Gastrocnemius medialis (tissue), 4 donors: ENCODE results near the gene CHTF8. TPM values are rescaled to one million over a fixed set of nuclear protein-coding genes. Genes with fewer than 3 reads are reported as not detected.

Source experiments
- ATAC-seq, 2 donors: fragments of 150-250 bp; one replicate each; pipeline ENCODE4 v1.9.1; 2016
- DNase-seq, 2 donors: peaks; one replicate each; pipeline ENCODE4 v3.0.0-alpha.2; 2019
- H3K27ac ChIP-seq, 4 donors: fragments of 200-600 bp; sonication (generic); 1 replicate in 1 of 4; 2 replicates in 3 of 4; pipeline ENCODE4 v1.5.1; 2016 to 2018; ENCODE audit warnings: mild to moderate bottlenecking in 2 of 4, moderate library complexity in 1 of 4
- H3K27me3 ChIP-seq, 3 donors: fragments of 200-600 bp; sonication (generic) in 2 of 3; 1 replicate in 1 of 3; 2 replicates in 2 of 3; pipeline versions ENCODE4 v1.5.1 to v1.6.0; 2016 to 2019; ENCODE audit warnings: mild to moderate bottlenecking in 1 of 3, moderate library complexity in 1 of 3
- H3K36me3 ChIP-seq, 2 donors: fragments of 200-600 bp; sonication (generic) in 1 of 2; one replicate each; pipeline ENCODE4 v1.5.1; 2017 to 2018
- H3K4me1 ChIP-seq, 2 donors: fragments of 200-600 bp; sonication (generic) in 1 of 2; one replicate each; pipeline ENCODE4 v1.5.1; 2016 to 2017; ENCODE audit warnings: mild to moderate bottlenecking in 2 of 2
- H3K4me3 ChIP-seq, 4 donors: fragments of 200-600 bp; sonication (generic) in 3 of 4; 1 replicate in 1 of 4; 2 replicates in 3 of 4; pipeline ENCODE4 v1.5.1; 2016 to 2019; ENCODE audit warnings: mild to moderate bottlenecking in 2 of 4
- H3K9me3 ChIP-seq, 3 donors: fragments of 200-600 bp; sonication (generic) in 2 of 3; 1 replicate in 1 of 3; 2 replicates in 2 of 3; pipeline ENCODE4 v1.5.1; 2016 to 2019
- POLR2A ChIP-seq, 2 donors: fragments of 450-650 bp; IDR thresholded peaks; one replicate each; pipeline ENCODE4 v1.6.1; 2017; ENCODE audit warnings: antibody characterized with exemption in 2 of 2, mild to moderate bottlenecking in 2 of 2, moderate library complexity in 2 of 2
- in situ Hi-C, 4 donors: fragments of 200-750 bp; cut with MboI; loops; one replicate each; pipeline versions ENCODE4 v1.15.0 to v1.8.0; 2017; ENCODE audit warnings: low sequenced_read_pairs in 4 of 4
- intact Hi-C: fragments of 100-400 bp; cut with DNase I; formaldehyde crosslinking; loops from one replicate; pipeline ENCODE4 v1.15.1; 2023; ENCODE audit warnings: low total_unique reads
- total RNA-seq, 4 donors: library from RNA; depleted of rRNA; stranded (reverse); fragments of >200 nt; gene quantifications; one replicate each; pipeline versions ENCODE4 v1.1.0 to v1.2.3, GENCODE V29; 2016
- TF ChIP-seq, protein P1 (sequence below), 5 experiments: fragments of 450-650 bp in 3 of 5; fragments of 200-600 bp in 2 of 5; sonication (generic) in 2 of 5; IDR thresholded peaks in 4 of 5; conservative IDR thresholded peaks in 1 of 5; 1 replicate in 4 of 5; 2 replicates in 1 of 5; pipeline ENCODE4 v1.5.1; 2016 to 2019; ENCODE audit warnings: antibody characterized with exemption in 5 of 5, mild to moderate bottlenecking in 3 of 5, moderate library complexity in 3 of 5

Gene CHTF8
- total RNA-seq, 4 donors from 2014 or later, result 27.3 to 52.3 (median 34.8) TPM

DNA sequence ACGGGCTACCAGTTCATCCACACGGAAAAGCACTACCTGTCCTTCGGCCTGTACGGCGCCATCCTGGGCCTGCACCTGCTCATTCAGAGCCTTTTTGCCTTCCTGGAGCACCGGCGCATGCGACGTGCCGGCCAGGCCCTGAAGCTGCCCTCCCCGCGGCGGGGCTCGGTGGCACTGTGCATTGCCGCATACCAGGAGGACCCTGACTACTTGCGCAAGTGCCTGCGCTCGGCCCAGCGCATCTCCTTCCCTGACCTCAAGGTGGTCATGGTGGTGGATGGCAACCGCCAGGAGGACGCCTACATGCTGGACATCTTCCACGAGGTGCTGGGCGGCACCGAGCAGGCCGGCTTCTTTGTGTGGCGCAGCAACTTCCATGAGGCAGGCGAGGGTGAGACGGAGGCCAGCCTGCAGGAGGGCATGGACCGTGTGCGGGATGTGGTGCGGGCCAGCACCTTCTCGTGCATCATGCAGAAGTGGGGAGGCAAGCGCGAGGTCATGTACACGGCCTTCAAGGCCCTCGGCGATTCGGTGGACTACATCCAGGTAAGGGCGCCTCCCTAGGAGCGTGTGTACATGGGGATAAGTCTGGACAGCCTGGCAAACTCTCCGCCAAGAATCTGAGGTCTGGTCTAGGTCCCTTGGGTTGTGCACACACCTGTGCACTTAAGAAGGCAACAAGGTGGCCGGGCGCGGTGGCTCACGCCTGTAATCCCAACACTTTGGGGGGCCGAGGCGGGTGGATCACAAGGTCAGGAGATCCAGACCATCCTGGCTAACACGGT is 22.7 kb downstream of the CHTF8 start:
- H3K9me3 ChIP-seq, result no peaks in the 10 kb centered on the region
- intact Hi-C loops, result loop anchor here (5.0 kb wide), 1 partner anchor 207 kb away; no protein-coding TSS in a partner anchor
- ATAC-seq (no peak), DNase-seq (no peak)
- peaks cover 16 to 19% of the 10 kb centered on the region in 2 donors for H3K4me1 ChIP-seq
- in situ Hi-C loops, result loop anchor here in 2 of 4 donors (25.0 kb wide), 1 partner anchor 572 kb away; the partner anchor contains the start of gene ZFP90 (in 2 of the 2)
- peaks cover 0 to 21% of the 10 kb centered on the region in 2 donors for H3K36me3 ChIP-seq
- no peak overlapping the region for H3K4me3 ChIP-seq
- TF ChIP-seq, protein P1, sequence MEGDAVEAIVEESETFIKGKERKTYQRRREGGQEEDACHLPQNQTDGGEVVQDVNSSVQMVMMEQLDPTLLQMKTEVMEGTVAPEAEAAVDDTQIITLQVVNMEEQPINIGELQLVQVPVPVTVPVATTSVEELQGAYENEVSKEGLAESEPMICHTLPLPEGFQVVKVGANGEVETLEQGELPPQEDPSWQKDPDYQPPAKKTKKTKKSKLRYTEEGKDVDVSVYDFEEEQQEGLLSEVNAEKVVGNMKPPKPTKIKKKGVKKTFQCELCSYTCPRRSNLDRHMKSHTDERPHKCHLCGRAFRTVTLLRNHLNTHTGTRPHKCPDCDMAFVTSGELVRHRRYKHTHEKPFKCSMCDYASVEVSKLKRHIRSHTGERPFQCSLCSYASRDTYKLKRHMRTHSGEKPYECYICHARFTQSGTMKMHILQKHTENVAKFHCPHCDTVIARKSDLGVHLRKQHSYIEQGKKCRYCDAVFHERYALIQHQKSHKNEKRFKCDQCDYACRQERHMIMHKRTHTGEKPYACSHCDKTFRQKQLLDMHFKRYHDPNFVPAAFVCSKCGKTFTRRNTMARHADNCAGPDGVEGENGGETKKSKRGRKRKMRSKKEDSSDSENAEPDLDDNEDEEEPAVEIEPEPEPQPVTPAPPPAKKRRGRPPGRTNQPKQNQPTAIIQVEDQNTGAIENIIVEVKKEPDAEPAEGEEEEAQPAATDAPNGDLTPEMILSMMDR (IDR thresholded peaks at IDR 0.05 in 4 of 5, conservative IDR thresholded peaks at IDR 0.05 in 1 of 5), result no peak
- no peak for TF ChIP-seq POLR2A (IDR thresholded peaks at IDR 0.05)
- H3K27ac ChIP-seq, result no peak overlapping the region
- H3K27me3 ChIP-seq, result no peaks in the 10 kb centered on the region

DNA sequence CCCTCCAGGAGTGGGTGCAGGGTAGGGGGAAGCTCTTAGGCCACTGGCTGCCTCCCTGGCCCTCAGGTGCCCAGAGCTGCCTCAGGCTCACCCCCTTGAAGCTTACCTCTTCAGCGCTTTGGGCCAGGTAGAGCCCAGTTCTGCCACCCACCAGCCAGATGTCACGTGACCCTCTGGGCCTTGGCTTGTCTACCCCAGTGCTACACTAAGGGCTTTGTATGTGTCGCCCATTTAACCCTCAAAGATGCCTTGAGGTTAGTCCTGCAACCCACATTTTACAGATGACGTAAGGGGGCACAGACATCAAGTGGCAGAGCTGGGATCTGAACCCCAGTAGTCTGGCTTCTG is 23.5 kb downstream of the CHTF8 start:
- TF ChIP-seq, protein P1 (IDR thresholded peaks at IDR 0.05 in 4 of 5, conservative IDR thresholded peaks at IDR 0.05 in 1 of 5), result no peak
- H3K4me3 ChIP-seq, result no peak overlapping the region
- intact Hi-C loops (loop anchor here (5.0 kb wide), 1 partner anchor 207 kb away; no protein-coding TSS in a partner anchor), in situ Hi-C loops (loop anchor here in 2 of 4 donors (25.0 kb wide), 1 partner anchor 572 kb away; the partner anchor contains the start of gene ZFP90 (in 2 of the 2))
- DNase-seq (no peak), ATAC-seq (no peak)
- no peaks in the 10 kb centered on the region for H3K27me3 ChIP-seq
- no peaks in the 10 kb centered on the region for H3K9me3 ChIP-seq
- no peak overlapping the region for H3K27ac ChIP-seq
- peaks cover 0 to 13% of the 10 kb centered on the region in 2 donors for H3K36me3 ChIP-seq
- peaks cover 16 to 19% of the 10 kb centered on the region in 2 donors for H3K4me1 ChIP-seq

DNA sequence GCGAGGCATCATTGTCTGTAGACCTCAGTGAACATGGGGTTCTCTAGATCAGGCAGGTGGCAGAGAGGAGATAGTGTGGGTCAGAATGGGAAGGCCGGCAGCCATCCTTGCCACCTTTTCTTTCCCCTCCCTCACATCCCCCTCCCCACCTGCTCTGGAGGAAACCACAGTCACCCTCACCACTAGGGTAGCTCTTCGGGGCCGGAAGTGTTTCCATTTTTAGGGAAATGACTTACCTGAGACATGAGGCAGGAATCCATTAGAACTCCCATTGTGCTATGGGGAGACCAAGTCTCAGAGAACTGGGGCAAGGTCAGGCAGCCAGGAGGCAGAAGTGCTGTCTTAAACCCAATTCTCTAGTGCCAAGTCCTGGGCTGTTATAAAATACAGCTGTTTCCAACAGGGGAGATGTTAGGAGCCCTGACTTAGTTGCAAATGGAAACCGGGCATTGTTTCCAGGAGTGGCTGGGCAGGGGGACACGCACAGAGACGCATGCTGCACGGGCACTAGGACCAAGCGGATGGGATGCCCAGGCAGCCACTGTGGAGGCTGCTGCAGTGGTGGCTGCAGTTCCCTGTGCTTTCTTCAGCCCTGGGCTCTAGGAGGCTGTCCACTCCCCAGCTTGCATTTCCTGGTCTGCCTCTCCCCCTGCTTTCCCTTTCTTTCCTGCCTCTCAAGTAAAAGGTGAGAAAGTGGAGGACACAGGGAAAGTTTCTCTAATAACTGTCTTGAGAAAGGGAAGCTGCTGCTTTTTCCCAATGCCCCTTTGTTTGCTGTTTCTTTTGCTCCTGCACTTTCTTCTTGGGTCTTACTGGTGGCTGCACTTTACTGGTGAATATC is 24.1 kb downstream of the CHTF8 start:
- no peaks in the 10 kb centered on the region for H3K9me3 ChIP-seq
- peaks cover 16 to 19% of the 10 kb centered on the region in 2 donors for H3K4me1 ChIP-seq
- no peak for ATAC-seq
- peak overlapping the region in 2 of 4 donors; percentile 50 to 59 for H3K4me3 ChIP-seq
- H3K36me3 ChIP-seq, result peaks cover 0 to 8% of the 10 kb centered on the region in 2 donors
- TF ChIP-seq, protein P1 (IDR thresholded peaks at IDR 0.05 in 4 of 5, conservative IDR thresholded peaks at IDR 0.05 in 1 of 5), result no peak
- no peak for TF ChIP-seq POLR2A (IDR thresholded peaks at IDR 0.05)
- H3K27ac ChIP-seq, result no peak overlapping the region
- DNase-seq, result no peak
- no peaks in the 10 kb centered on the region for H3K27me3 ChIP-seq
- intact Hi-C loops (loop anchor here (5.0 kb wide), 1 partner anchor 206 kb away; no protein-coding TSS in a partner anchor), in situ Hi-C loops (loop anchor here in 2 of 4 donors (25.0 kb wide), 1 partner anchor 571 kb away; the partner anchor contains the start of gene ZFP90 (in 2 of the 2))

DNA sequence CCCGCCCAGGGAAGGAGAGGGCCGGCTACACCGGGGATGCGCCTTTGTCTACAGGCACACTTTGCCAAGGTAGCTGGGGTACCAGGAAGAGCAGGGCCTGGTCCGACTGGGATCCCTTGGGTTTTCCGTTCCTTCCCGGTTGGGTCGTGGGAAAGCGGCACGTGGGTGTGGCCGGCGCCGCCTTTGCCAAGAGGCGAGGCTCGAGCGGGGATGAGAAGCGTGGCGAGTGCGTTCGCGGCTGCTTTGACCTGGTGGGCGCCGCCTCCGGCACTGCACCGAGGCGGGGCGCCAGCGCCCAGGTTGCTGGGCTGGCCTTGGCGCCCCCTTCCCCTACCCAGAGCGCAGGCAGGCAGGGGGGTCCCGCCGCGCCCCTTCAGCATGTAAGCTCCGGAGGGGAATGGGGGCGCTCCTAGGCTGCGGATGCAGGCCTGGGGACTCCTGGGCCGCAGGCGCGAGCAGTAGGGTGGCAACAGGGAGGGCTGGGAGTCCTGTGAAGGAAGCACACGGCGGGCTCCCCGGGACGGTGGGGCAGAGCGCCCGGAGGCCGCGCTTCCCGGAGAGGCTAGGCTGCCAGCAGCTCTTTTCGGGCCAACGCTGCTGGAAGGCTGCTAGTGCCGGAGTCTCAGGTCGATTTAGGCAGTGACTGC is 24.9 kb downstream of the CHTF8 start:
- no peaks in the 10 kb centered on the region for H3K27me3 ChIP-seq
- peaks cover 16 to 19% of the 10 kb centered on the region in 2 donors for H3K4me1 ChIP-seq
- peaks cover 0 to 6% of the 10 kb centered on the region in 2 donors for H3K36me3 ChIP-seq
- no peak for TF ChIP-seq POLR2A (IDR thresholded peaks at IDR 0.05)
- TF ChIP-seq, protein P1 (IDR thresholded peaks at IDR 0.05 in 4 of 5, conservative IDR thresholded peaks at IDR 0.05 in 1 of 5), result no peak
- in situ Hi-C loops (loop anchor here in 2 of 4 donors (25.0 kb wide), 1 partner anchor 570 kb away; the partner anchor contains the start of gene ZFP90 (in 2 of the 2)), intact Hi-C loops (loop anchor here (5.0 kb wide), 1 partner anchor 205 kb away; no protein-coding TSS in a partner anchor)
- DNase-seq (no peak), ATAC-seq (no peak)
- peak overlapping the region; percentile 49 to 59 (median 54) for H3K4me3 ChIP-seq
- no peak overlapping the region for H3K27ac ChIP-seq
- H3K9me3 ChIP-seq, result no peaks in the 10 kb centered on the region
